Stimulated activated CD8-positive, alpha-beta memory T cell treated with anti-CD3 and anti-CD28 coated beads, Interleukin-15, amount 100 ng/mL, for 4 hours (primary cell): ENCODE results near the gene ACSS3.
"Not testable (repeated sequence)": the region's sequence is repeated elsewhere in the genome, so short reads cannot be mapped to it uniquely, and the experiment has no call there.

Experiments
- DNase-seq, 2 donors: peaks; one replicate each; pipeline ENCODE4 v3.0.0-alpha.2; 2020; ENCODE audit warnings: low read depth in 2 of 2

The ACSS3 gene

DNA sequence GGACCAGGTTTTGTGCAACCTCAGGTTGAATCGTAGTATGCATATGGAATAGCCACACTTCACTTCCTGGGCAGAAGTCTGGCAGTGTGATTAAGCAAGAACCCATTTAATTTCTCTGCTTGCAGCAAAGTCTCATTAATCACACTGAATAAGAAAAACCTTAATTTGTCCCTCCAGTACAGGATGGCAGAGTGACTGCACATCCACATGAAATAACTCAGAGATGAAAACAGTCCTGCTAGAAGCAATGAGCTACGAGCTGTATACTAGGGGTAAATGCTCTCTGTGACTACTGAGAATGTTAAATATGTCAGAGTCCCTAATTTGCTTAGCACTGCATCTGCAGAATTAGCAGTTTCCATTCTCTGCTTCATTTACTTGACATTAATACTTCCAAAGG is 88.9 kb downstream of the ACSS3 start:
- DNase-seq = no peak

GRCh38 chr12:81167694-81168093 is 89.8 kb downstream of the ACSS3 start:
- DNase-seq = no peak

DNA sequence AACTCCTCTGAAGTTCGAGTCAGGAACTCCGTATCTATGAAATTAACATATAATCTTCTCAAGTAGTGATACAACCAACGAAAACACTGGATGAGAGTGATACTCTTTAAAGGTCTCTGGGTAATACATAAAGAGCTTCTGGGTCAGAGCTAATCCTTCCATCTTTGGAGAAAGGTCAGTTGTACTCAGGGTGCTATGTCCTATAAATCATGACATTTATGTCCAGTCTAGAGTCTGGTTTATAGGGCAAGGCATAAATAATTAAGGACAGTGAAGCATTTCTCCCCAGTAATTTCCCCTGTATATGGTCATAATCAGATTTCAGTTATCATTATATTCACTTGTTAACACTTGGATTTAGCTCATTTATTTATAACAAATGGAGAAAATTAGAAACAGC is 90.6 kb downstream of the ACSS3 start:
- DNase-seq = no peak

- no peak for DNase-seq
Measured at GRCh38 chr12:81170072-81170471, 92.2 kb downstream of the ACSS3 start.

DNA sequence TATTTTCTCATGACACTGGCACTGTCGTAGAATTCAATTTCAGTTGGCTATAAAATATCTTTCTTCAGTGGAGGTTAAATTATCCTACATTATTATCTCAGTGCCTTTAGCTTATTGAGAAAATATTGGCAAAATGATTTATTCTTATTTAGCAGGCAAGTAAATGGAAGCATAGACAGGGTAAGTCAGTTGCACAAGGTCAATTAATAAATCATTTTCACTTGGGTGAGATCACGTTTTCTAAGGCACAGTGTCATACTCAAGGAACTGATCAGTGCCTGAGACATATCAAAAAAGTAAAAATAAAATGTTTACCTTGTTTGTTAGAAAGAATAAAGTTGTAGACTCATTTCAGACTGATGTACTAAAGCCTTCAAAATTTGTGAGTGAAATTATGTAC is 95.0 kb downstream of the ACSS3 start:
- DNase-seq = no peak

GRCh38 chr12:81174664-81175063 is 96.8 kb downstream of the ACSS3 start:
- DNase-seq = no peak

- DNase-seq = no peak
Measured at GRCh38 chr12:81176796-81177195, 98.9 kb downstream of the ACSS3 start.

DNA sequence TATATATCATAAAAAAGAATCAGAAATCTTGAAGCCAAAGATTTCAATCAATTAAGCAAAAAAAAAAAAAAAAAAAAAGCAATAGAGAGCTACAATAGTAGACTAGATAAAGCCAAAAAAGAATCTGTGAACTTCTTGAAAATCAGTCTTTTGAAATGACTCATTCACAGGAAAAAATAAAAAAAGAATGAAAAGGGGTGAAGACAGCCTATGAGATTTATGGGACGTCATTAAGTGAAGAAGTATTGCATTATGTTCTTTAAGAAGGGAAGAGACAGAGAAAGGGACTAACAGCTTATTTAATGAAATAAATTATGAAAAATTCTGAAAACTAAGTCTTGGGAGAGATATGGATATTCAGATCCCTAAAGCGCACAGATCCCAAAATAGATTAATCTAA is 103.8 kb downstream of the ACSS3 start:
- no peak for DNase-seq

DNA sequence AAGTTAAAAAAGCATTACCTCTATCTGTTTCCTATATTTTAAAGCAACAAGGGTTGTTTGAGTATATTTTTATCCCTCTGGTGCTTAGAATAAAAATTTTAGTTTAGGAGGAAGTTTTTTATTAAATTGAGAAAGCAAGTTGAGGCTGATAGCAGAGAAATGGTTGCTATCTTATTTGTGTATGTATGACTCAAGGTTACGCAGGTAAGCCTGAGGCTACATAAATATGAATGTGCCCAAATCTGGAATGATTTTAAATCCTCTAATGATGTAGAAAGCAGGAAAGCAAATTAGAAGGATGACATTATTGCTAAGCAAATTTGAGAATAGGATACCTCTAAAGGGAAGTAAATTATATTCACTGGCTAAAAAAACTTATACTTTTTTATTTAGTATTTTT is 109.8 kb downstream of the ACSS3 start:
- no peak for DNase-seq

GRCh38 chr12:81196595-81196994 is 118.7 kb downstream of the ACSS3 start:
- DNase-seq = no peak

GRCh38 chr12:81200561-81200960 is 122.7 kb downstream of the ACSS3 start:
- DNase-seq = not testable (repeated sequence)

GRCh38 chr12:81203671-81204204 is 125.9 kb downstream of the ACSS3 start:
- no peak for DNase-seq

GRCh38 chr12:81205416-81205815 is 127.5 kb downstream of the ACSS3 start:
- DNase-seq = no peak

GRCh38 chr12:81206429-81206828 is 128.6 kb downstream of the ACSS3 start:
- no peak for DNase-seq

GRCh38 chr12:81207173-81207572 is 129.3 kb downstream of the ACSS3 start:
- DNase-seq = no peak

GRCh38 chr12:81207664-81208063 is 129.8 kb downstream of the ACSS3 start:
- DNase-seq = no peak

DNA sequence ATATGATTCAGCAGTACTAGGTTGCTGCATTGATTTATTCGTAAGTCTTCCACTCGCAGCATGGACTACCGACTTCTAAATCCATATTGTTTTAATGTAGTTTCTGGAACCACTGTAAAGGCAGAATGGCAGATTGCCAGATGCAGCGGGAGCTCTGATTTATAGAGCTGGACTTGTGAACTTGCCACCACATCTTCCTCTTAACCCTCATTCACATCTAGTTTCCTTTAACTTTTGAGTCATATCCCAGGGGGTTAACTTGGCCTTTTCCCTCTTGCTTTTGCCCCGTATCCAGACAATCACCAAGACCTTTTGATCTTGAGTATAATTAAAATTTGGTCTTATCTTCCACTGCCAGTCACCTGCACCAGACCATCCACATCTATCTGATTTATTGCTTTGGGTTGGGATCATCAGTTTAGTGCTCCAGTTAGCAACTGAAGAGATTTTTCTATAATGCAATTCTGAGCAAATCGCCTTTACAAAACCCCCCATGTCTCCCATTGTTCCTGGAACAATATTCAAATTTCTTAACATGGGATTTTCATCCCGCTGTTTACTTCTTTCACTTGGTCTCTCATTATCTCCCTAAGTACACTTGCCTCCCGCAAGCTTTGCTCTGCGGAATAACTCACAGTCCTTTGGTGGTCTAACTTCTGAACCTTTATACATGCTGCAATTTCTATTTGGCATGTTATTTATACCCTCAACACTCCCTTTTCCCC is 130.5 kb downstream of the ACSS3 start:
- DNase-seq = no peak

- DNase-seq = no peak
Measured at GRCh38 chr12:81209012-81209411, 131.1 kb downstream of the ACSS3 start.

DNA sequence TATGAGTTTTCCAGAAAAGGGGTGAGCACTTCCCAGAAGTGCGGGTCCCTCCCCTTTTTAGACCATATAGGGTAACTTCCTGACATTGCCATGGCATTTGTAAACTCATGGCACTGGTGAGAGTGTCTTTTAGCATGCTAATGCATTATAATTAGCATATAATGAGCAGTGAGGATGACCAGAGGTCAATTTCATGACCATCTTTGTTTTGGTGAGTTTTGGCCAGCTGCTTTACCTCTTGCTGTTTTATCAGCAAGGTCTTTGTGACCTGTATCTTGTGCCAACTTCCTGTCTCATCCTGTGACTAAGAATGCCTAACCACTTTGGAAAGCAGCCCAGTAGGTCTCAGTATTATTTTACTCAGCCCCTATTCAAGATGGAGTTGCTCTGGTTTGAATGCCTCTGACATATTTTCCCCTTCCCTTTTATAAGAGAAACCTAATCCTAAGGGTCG is 131.9 kb downstream of the ACSS3 start:
- DNase-seq = not testable (repeated sequence)

GRCh38 chr12:81211306-81211705 is 133.4 kb downstream of the ACSS3 start:
- DNase-seq = no peak

DNA sequence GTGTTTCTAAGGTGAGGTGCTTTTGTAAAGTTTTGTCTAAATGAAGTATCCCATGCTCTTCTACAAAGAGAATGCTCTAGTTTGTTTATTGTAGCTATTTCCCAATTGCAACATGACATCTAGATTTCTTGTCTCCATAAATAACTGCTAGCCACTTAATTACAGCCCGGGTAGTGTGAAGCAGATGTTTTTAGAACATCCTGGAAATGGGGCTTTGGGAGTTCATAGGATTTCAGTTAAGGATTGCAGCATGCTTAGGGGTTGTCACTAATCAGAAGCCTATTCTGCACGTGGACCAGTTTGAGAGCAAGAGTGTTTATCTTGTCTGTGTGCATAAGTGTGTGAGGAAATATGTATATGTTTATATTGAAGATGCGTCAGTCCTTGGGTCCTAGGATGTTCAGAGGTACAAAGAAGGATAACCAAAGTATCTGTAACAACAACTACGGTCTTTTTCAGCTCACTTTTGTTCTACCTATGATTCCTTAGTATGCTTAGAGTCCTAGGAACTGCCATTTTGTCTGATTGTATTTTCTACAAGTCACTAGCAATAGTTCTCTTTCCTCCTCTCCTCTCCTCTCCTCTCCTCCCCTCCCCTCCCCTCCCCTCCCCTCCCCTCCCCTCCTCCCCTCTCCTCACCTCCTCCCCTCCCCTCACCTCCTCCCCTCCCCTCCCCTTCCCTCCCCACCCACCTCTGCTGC is 135.3 kb downstream of the ACSS3 start:
- no peak for DNase-seq

- DNase-seq = no peak
Measured at GRCh38 chr12:81216739-81217138, 138.9 kb downstream of the ACSS3 start.

- no peak for DNase-seq
Measured at GRCh38 chr12:81221681-81222080, 143.8 kb downstream of the ACSS3 start.
